H1 (cell line): ENCODE measurements around the gene USP12. TPM values are rescaled to one million over a fixed set of nuclear protein-coding genes. Genes with fewer than 3 reads are reported as not detected.

ENCODE experiments used
- CTCF ChIA-PET: fragments of 300-600 bp; sonication (Branson Sonifier 250); formaldehyde crosslinking; loops from one replicate; lab custom pipeline; 2021; ENCODE audit not compliant: partially characterized antibody; lab: Charles Lee
- POLR2A ChIA-PET: fragments of 300-600 bp; sonication (Branson Sonifier 250); formaldehyde crosslinking; loops from one replicate; lab custom pipeline; 2021; ENCODE audit warnings: inconsistent platforms; ENCODE audit not compliant: partially characterized antibody; lab: Charles Lee
- DNase-seq, 2 experiments: peaks; one replicate each; pipeline versions ENCODE4 v3.0.0 to v3.0.0-alpha.2; 2010 to 2022; ENCODE audit warnings: low spot score in 2 of 2, low read depth in 1 of 2, mixed read lengths in 1 of 2
- FAIRE-seq: peaks from 2 replicates; lab custom pipeline; 2011; peaks lifted over from hg19 to GRCh38; lab: Jason Lieb, UNC
- H2AFZ ChIP-seq: 2 replicates; pipeline ENCODE4 v1.8.1; 2012; ENCODE audit warnings: low read length, inconsistent platforms
- H2AK5ac ChIP-seq: 2 replicates; pipeline ENCODE4 v1.6.1; 2013; ENCODE audit warnings: low read depth, low read length
- H2BK120ac ChIP-seq: replicated peaks from 2 replicates; pipeline ENCODE3; 2013; ENCODE audit warnings: low read depth, low read length, inconsistent platforms
- H2BK12ac ChIP-seq: 2 replicates; pipeline ENCODE4 v1.6.1; 2013; ENCODE audit warnings: low read depth, low read length
- H2BK15ac ChIP-seq: 2 replicates; pipeline ENCODE4 v1.6.1; 2013; ENCODE audit warnings: low read length
- H2BK20ac ChIP-seq: 2 replicates; pipeline ENCODE4 v1.6.1; 2013; ENCODE audit warnings: low read length
- H2BK5ac ChIP-seq: 2 replicates; pipeline ENCODE4 v1.6.1; 2013; ENCODE audit warnings: low read depth, low read length
- H3K14ac ChIP-seq: 2 replicates; pipeline ENCODE4 v1.6.1; 2013; ENCODE audit warnings: inconsistent platforms; ENCODE audit not compliant: insufficient read length
- H3K18ac ChIP-seq: 2 replicates; pipeline ENCODE4 v1.6.1; 2013; ENCODE audit warnings: low read length; ENCODE audit errors: extremely low read depth
- H3K23ac ChIP-seq: 2 replicates; pipeline ENCODE4 v1.6.1; 2013; ENCODE audit warnings: inconsistent platforms; ENCODE audit not compliant: insufficient read length
- H3K23me2 ChIP-seq: 2 replicates; pipeline ENCODE4 v1.6.1; 2013; ENCODE audit warnings: low read depth, low read length
- H3K27ac ChIP-seq: 2 replicates; pipeline ENCODE4 v1.6.1; 2011; ENCODE audit warnings: low read depth, low read length, inconsistent platforms
- H3K27me3 ChIP-seq, 4 experiments: replicated peaks in 1 of 4; 1 replicate in 1 of 4; 2 replicates in 3 of 4; pipeline versions ENCODE4 v1.6.1 to v1.8.1; 2011 to 2013; ENCODE audit warnings: low read length in 3 of 4, mild to moderate bottlenecking in 3 of 4, inconsistent platforms in 2 of 4, mixed read lengths in 2 of 4, moderate library complexity in 1 of 4; ENCODE audit not compliant: control insufficient read depth in 3 of 4, insufficient read depth in 3 of 4; ENCODE audit errors: extremely low read depth in 1 of 4
- H3K36me3 ChIP-seq, 4 experiments: 2 replicates each; pipeline versions ENCODE4 v1.6.1 to v1.8.1; 2011 to 2013; ENCODE audit warnings: mild to moderate bottlenecking in 4 of 4, low read length in 3 of 4, moderate library complexity in 2 of 4, control low read depth in 1 of 4, inconsistent platforms in 1 of 4; ENCODE audit not compliant: insufficient read depth in 4 of 4, control insufficient read depth in 2 of 4
- H3K4ac ChIP-seq: replicated peaks from 2 replicates; pipeline ENCODE3; 2013; ENCODE audit warnings: low read length, low read depth, mixed read lengths, inconsistent platforms; ENCODE audit not compliant: insufficient read length
- H3K4me1 ChIP-seq, 4 experiments: replicated peaks in 1 of 4; 1 replicate in 1 of 4; 2 replicates in 3 of 4; pipeline versions ENCODE4 v1.6.1 to v1.8.1; 2011 to 2013; ENCODE audit warnings: low read length in 3 of 4, inconsistent platforms in 2 of 4, mixed read lengths in 1 of 4; ENCODE audit not compliant: insufficient read depth in 4 of 4, control insufficient read depth in 3 of 4
- H3K4me2 ChIP-seq, 2 experiments: 2 replicates each; pipeline versions ENCODE4 v1.6.1 to v1.8.1; 2011 to 2013; ENCODE audit warnings: low read depth in 2 of 2, low read length in 2 of 2, control low read depth in 1 of 2, inconsistent platforms in 1 of 2, mild to moderate bottlenecking in 1 of 2; ENCODE audit not compliant: insufficient read depth in 1 of 2
- H3K4me3 ChIP-seq, 4 experiments: fragments of 200-600, 300-600 bp in 1 of 4; sonication (generic), shearing (Covaris generic), sonication (Bioruptor Twin) in 1 of 4; 2 replicates each; pipeline versions ENCODE4 v1.5.1 to v1.8.1; 2011 to 2016; ENCODE audit warnings: low read length in 4 of 4, low read depth in 3 of 4, control low read depth in 2 of 4, inconsistent platforms in 2 of 4, mild to moderate bottlenecking in 2 of 4, mixed read lengths in 1 of 4, moderate library complexity in 1 of 4; ENCODE audit not compliant: insufficient read depth in 2 of 4; ENCODE audit errors: extremely low read depth in 1 of 4
- H3K56ac ChIP-seq: replicated peaks from 2 replicates; pipeline ENCODE3; 2013; ENCODE audit warnings: low read depth, mild to moderate bottlenecking, mixed read lengths, low read length, inconsistent platforms; ENCODE audit not compliant: insufficient read length
- H3K79me1 ChIP-seq: 2 replicates; pipeline ENCODE4 v1.6.1; 2013; ENCODE audit warnings: low read depth, low read length, control low read depth
- H3K79me2 ChIP-seq, 2 experiments: 2 replicates each; pipeline versions ENCODE4 v1.6.1 to v1.8.1; 2012 to 2013; ENCODE audit warnings: low read length in 2 of 2, mild to moderate bottlenecking in 2 of 2, inconsistent platforms in 1 of 2; ENCODE audit not compliant: insufficient read depth in 2 of 2, control insufficient read depth in 1 of 2
- H3K9ac ChIP-seq, 4 experiments: replicated peaks in 1 of 4; 1 replicate in 1 of 4; 2 replicates in 3 of 4; pipeline versions ENCODE4 v1.6.1 to v1.8.1; 2011 to 2013; ENCODE audit warnings: low read depth in 3 of 4, low read length in 3 of 4, control low read depth in 2 of 4, mild to moderate bottlenecking in 2 of 4, moderate library complexity in 2 of 4, inconsistent platforms in 1 of 4; ENCODE audit errors: extremely low read depth in 1 of 4
- H3K9me3 ChIP-seq, 2 experiments: 2 replicates each; pipeline versions ENCODE4 v1.6.1 to v1.8.1; 2012 to 2013; ENCODE audit warnings: mild to moderate bottlenecking in 2 of 2, moderate library complexity in 2 of 2, control low read depth in 1 of 2, inconsistent platforms in 1 of 2, low read depth in 1 of 2, low read length in 1 of 2, mixed read lengths in 1 of 2; ENCODE audit not compliant: insufficient read depth in 2 of 2
- H4K20me1 ChIP-seq, 2 experiments: replicated peaks in 1 of 2; 2 replicates each; pipeline versions ENCODE3 to v1.8.1; 2011 to 2013; ENCODE audit warnings: inconsistent platforms in 2 of 2, low read length in 2 of 2, mild to moderate bottlenecking in 1 of 2; ENCODE audit not compliant: insufficient read depth in 2 of 2, control insufficient read depth in 1 of 2
- H4K5ac ChIP-seq: 2 replicates; pipeline ENCODE4 v1.6.1; 2013; ENCODE audit warnings: low read length, low read depth, mixed read lengths, inconsistent platforms; ENCODE audit not compliant: insufficient read length
- H4K8ac ChIP-seq: 2 replicates; pipeline ENCODE4 v1.8.0; 2013; ENCODE audit warnings: mild to moderate bottlenecking, moderate library complexity, low read length, inconsistent platforms; ENCODE audit not compliant: insufficient read depth; ENCODE audit errors: extremely low read depth
- H4K91ac ChIP-seq: replicated peaks from 2 replicates; pipeline ENCODE3; 2013; ENCODE audit warnings: low read length, mixed read lengths, inconsistent platforms; ENCODE audit not compliant: insufficient read length
- CTBP2 ChIP-seq: IDR thresholded peaks from 2 replicates; pipeline ENCODE4 v1.7.0; 2011; ENCODE audit warnings: borderline replicate concordance, mild to moderate bottlenecking, moderate library complexity, mixed read lengths, low read length; ENCODE audit not compliant: insufficient read depth, insufficient read length
- KDM4A ChIP-seq: IDR thresholded peaks from one replicate; pipeline ENCODE4 v1.7.1; 2012; ENCODE audit warnings: low read depth, mild to moderate bottlenecking, moderate library complexity, low read length, inconsistent platforms; ENCODE audit not compliant: severe bottlenecking
- NANOG ChIP-seq: IDR thresholded peaks from 2 replicates; pipeline ENCODE4 v1.6.1; 2011; ENCODE audit warnings: low read length, low read depth, mild to moderate bottlenecking, inconsistent platforms; ENCODE audit not compliant: insufficient read depth, poor library complexity, severe bottlenecking
- POLR2A ChIP-seq, 2 experiments: IDR thresholded peaks; 1 replicate in 1 of 2; 2 replicates in 1 of 2; pipeline ENCODE4 v1.6.1; 2011; ENCODE audit warnings: low read depth in 2 of 2, low read length in 2 of 2, mild to moderate bottlenecking in 2 of 2; ENCODE audit errors: control extremely low read depth in 1 of 2
- RNF2 ChIP-seq: fragments of 200-900, 300-1000 bp; sonication (generic); IDR thresholded peaks from 2 replicates; pipeline ENCODE4 v1.7.1; 2016; ENCODE audit warnings: borderline replicate concordance, low read depth, mild to moderate bottlenecking, antibody characterized with exemption, low read length; ENCODE audit not compliant: poor library complexity, severe bottlenecking; ENCODE audit errors: missing control alignments
- RXRA ChIP-seq: IDR thresholded peaks from 2 replicates; pipeline ENCODE4 v1.6.1; 2011; ENCODE audit warnings: low read depth, mild to moderate bottlenecking, low read length, moderate library complexity; ENCODE audit not compliant: insufficient read depth
- TAF7 ChIP-seq: optimal IDR thresholded peaks from 2 replicates; pipeline ENCODE3; 2011; ENCODE audit warnings: low read depth, mild to moderate bottlenecking, inconsistent platforms, low read length, moderate library complexity, borderline replicate concordance
- WGBS, 2 experiments: shearing (Covaris generic) in 1 of 2; methylation state at CpG; one replicate each; pipeline versions ENCODE4 v1.1.6 to v1.1.7; 2013 to 2015; ENCODE audit warnings: low lambda C conversion rate in 2 of 2, mixed read lengths in 2 of 2, inconsistent platforms in 1 of 2, low coverage in 1 of 2, missing lambda C conversion rate in 1 of 2; ENCODE audit not compliant: insufficient replicate concordance in 2 of 2, insufficient coverage in 1 of 2, insufficient read length in 1 of 2; ENCODE audit errors: extremely low coverage in 1 of 2, missing lambda C conversion rate in 1 of 2; 5-methylcytosine and 5-hydroxymethylcytosine counted together
- polyA plus RNA-seq, 7 experiments: library from polyadenylated mRNA; depleted of rRNA in 3 of 7; stranded (reverse) in 5 of 7; unstranded in 2 of 7; fragments of >200 nt in 5 of 7; fragments of 200-250 nt in 2 of 7; gene quantifications; 1 replicate in 5 of 7; 2 replicates in 1 of 7; 4 replicates in 1 of 7; pipeline versions ENCODE4 v1.2.1 to v1.2.3, GENCODE V29; 2011 to 2013; ENCODE audit warnings: missing spikeins in 2 of 7, mixed read lengths in 2 of 7
- total RNA-seq: library from RNA; stranded (reverse); fragmentation: NEBNext Ultra II Directional; extraction: Animal tissue kit (Norgen Biotek cat#: 25700); gene quantifications from 2 replicates; pipeline ENCODE4 v1.2.1, GENCODE V29; 2021
- TF ChIP-seq, protein P1 (sequence below), 3 experiments: IDR thresholded peaks; 1 replicate in 2 of 3; 2 replicates in 1 of 3; pipeline versions ENCODE4 v1.5.1 to v1.6.1; 2011; ENCODE audit warnings: low read length in 3 of 3, mild to moderate bottlenecking in 3 of 3, inconsistent platforms in 2 of 3, low read depth in 1 of 3, moderate library complexity in 1 of 3; ENCODE audit not compliant: insufficient read depth in 1 of 3; ENCODE audit errors: control extremely low read depth in 1 of 3

Gene USP12
- total and polyA plus RNA-seq, 2 of the 8 experiments (the other 6 are each of a cell fraction or from before 2014, with no cell fraction given): 4.0 to 30.0 TPM

- Histone ChIP-seq H3K23me2 (no peaks in the 10 kb centered on the region; the same call in 1 of the 2 replicates), H2AFZ (no peak overlapping the region), H2BK120ac (no peak overlapping the region), H3K36me3 (peaks cover 0 to 4% (median 0%) of the 10 kb centered on the region in 4 experiments; a peak in 3 of 8 replicates), H3K56ac (no peak overlapping the region), H2BK20ac (no peak overlapping the region), H3K9me3 (no peaks in the 10 kb centered on the region), H3K9ac (no peak overlapping the region), H3K14ac (no peak overlapping the region), H3K27ac (no peak overlapping the region), H3K4me1 (peaks cover 0 to 3% (median 1%) of the 10 kb centered on the region in 4 experiments; a peak in 2 of 7 replicates), H3K4me2 (no peak overlapping the region), H3K23ac (no peak overlapping the region), H2BK5ac (no peak overlapping the region), H4K91ac (no peak overlapping the region), H4K5ac (no peak overlapping the region), H3K4me3 (no peak overlapping the region), H4K8ac (no peak overlapping the region), H3K79me2 (no peaks in the 10 kb centered on the region), H2BK12ac (no peak overlapping the region), H3K18ac (no peak overlapping the region), H3K79me1 (peaks cover 2% of the 10 kb centered on the region; the same call in 1 of the 2 replicates), H4K20me1 (peaks cover 0 to 2% of the 10 kb centered on the region in 2 experiments), H2BK15ac (no peak overlapping the region), H3K27me3 (no peaks in the 10 kb centered on the region), H3K4ac (no peak overlapping the region), H2AK5ac (no peak overlapping the region)
- DNase-seq (no peak), FAIRE-seq (no peak)
- 80% methylated on average over 4 of the region's 4 CpGs; no CpG with 5 or more reads in 1 of the 2 experiments for WGBS, 2 experiments
- POLR2A ChIA-PET: interaction anchor here (1.0 to 1.2 kb wide), 2 partner anchors 12 to 91 kb away, joined by 3 read pairs; no protein-coding TSS in a partner anchor
- CTCF ChIA-PET: interaction anchor here (1.2 kb wide), 1 partner anchor 33 kb away, joined by 3 read pairs; no protein-coding TSS in a partner anchor
- TF ChIP-seq TAF7 (no peak), NANOG (no peak), RXRA (no peak), POLR2A (IDR thresholded peaks at IDR 0.05; ENCODE audit: control extremely low read depth in 1 of 2, low read depth in 2 of 2, low read length in 2 of 2) (no peak), CTBP2 (no peak), RNF2 (no peak), KDM4A (no peak)
- TF ChIP-seq, protein P1, sequence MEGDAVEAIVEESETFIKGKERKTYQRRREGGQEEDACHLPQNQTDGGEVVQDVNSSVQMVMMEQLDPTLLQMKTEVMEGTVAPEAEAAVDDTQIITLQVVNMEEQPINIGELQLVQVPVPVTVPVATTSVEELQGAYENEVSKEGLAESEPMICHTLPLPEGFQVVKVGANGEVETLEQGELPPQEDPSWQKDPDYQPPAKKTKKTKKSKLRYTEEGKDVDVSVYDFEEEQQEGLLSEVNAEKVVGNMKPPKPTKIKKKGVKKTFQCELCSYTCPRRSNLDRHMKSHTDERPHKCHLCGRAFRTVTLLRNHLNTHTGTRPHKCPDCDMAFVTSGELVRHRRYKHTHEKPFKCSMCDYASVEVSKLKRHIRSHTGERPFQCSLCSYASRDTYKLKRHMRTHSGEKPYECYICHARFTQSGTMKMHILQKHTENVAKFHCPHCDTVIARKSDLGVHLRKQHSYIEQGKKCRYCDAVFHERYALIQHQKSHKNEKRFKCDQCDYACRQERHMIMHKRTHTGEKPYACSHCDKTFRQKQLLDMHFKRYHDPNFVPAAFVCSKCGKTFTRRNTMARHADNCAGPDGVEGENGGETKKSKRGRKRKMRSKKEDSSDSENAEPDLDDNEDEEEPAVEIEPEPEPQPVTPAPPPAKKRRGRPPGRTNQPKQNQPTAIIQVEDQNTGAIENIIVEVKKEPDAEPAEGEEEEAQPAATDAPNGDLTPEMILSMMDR (IDR thresholded peaks at IDR 0.05; ENCODE audit: control extremely low read depth in 1 of 3, insufficient read depth in 1 of 3, low read depth in 1 of 3, low read length in 3 of 3): no peak
Measured at GRCh38 chr13:27081893-27082679, 89.5 kb downstream of the USP12 start.
